Measurements from ENCODE around the gene RALY. TPM values are rescaled to one million over a fixed set of nuclear protein-coding genes. Genes with fewer than 3 reads are reported as not detected.

RALY gene
- total RNA-seq, 1 experiment from 2014 or later: 119 TPM

GRCh38 chr20:34012330-34012729, 18.6 kb downstream of the RALY start:
- H3K4me2 ChIP-seq (ENCODE audit: low read length): no peak overlapping the region
- H2AFZ ChIP-seq (ENCODE audit: low read depth, low read length, poor library complexity, severe bottlenecking): no peak overlapping the region
- H3K4me1 ChIP-seq (ENCODE audit: control insufficient read depth in 1 of 2, insufficient read depth in 2 of 2, low read length in 2 of 2): no peaks in the 10 kb centered on the region
- RAD21 ChIA-PET (ENCODE audit: low non-redundant PET in 1 of 2, low total read pairs in 2 of 2, uncharacterized antibody in 2 of 2, unreplicated experiment in 2 of 2): no interaction called here
- H3K9me2 ChIP-seq (ENCODE audit: insufficient read depth): no peaks in the 10 kb centered on the region
- POLR2A ChIA-PET: interaction anchor here (0.7 kb wide), 1 partner anchor 19 kb away, joined by 3 read pairs; no protein-coding TSS in a partner anchor
- no peaks in the 10 kb centered on the region for H3K36me3 ChIP-seq (ENCODE audit: control insufficient read depth in 1 of 2, insufficient read depth in 2 of 2, low read length in 2 of 2)
- CTCF ChIA-PET: no interaction called here
- peaks cover 15% of the 10 kb centered on the region for H4K20me1 ChIP-seq (ENCODE audit: insufficient read depth)
- no peaks in the 10 kb centered on the region for H3K9me3 ChIP-seq (ENCODE audit: control insufficient read depth in 1 of 2, insufficient read depth in 1 of 2, low read depth in 1 of 2, low read length in 2 of 2)
- peaks cover 97% of the 10 kb centered on the region for H3K79me2 ChIP-seq (ENCODE audit: insufficient read depth, low read length)
- intact Hi-C loops (cut with micrococcal nuclease): no loop called here
- H3K27me3 ChIP-seq (ENCODE audit: insufficient read depth, low read length): no peaks in the 10 kb centered on the region
- ATAC-seq: no peak
- no peak overlapping the region for H3K4me3 ChIP-seq (replicated peaks in 1 of 2; ENCODE audit: low read depth in 1 of 2, low read length in 2 of 2)
- no TSS peak for BruUV-seq (replicated peaks)
- no peak overlapping the region for H3K9ac ChIP-seq (ENCODE audit: low read length)
- TF ChIP-seq RAD21 (IDR thresholded peaks at IDR 0.05; ENCODE audit: low read depth) (no peak), CBX3 (IDR thresholded peaks at IDR 0.05; ENCODE audit: low read depth) (no peak), CEBPB (IDR thresholded peaks at IDR 0.05; ENCODE audit: low read depth) (no peak), JUND (IDR thresholded peaks at IDR 0.05) (no peak), ATF3 (IDR thresholded peaks at IDR 0.05) (no peak), ELF1 (IDR thresholded peaks at IDR 0.05; ENCODE audit: borderline replicate concordance, low read depth) (no peak), CTCF (IDR thresholded peaks at IDR 0.05 in 2 of 3, conservative IDR thresholded peaks at IDR 0.05 in 1 of 3; ENCODE audit: borderline replicate concordance in 1 of 3, insufficient read depth in 1 of 3, low read depth in 2 of 3, low read length in 2 of 3) (no peak), SIN3A (IDR thresholded peaks at IDR 0.05; ENCODE audit: low read depth) (no peak)
- DNase-seq (ENCODE audit: low read depth, low spot score): no peak
- H3K27ac ChIP-seq (ENCODE audit: low read depth, low read length): no peak overlapping the region

GRCh38 chr20:34012735-34013134, 19.0 kb downstream of the RALY start:
- Histone ChIP-seq H3K9me2 (ENCODE audit: insufficient read depth) (no peaks in the 10 kb centered on the region), H3K27me3 (ENCODE audit: insufficient read depth, low read length) (no peaks in the 10 kb centered on the region), H4K20me1 (ENCODE audit: insufficient read depth) (peaks cover 15% of the 10 kb centered on the region), H3K4me3 (replicated peaks in 1 of 2; ENCODE audit: low read depth in 1 of 2, low read length in 2 of 2) (no peak overlapping the region), H2AFZ (ENCODE audit: low read depth, low read length, poor library complexity, severe bottlenecking) (no peak overlapping the region), H3K36me3 (ENCODE audit: control insufficient read depth in 1 of 2, insufficient read depth in 2 of 2, low read length in 2 of 2) (no peaks in the 10 kb centered on the region), H3K9me3 (ENCODE audit: control insufficient read depth in 1 of 2, insufficient read depth in 1 of 2, low read depth in 1 of 2, low read length in 2 of 2) (no peaks in the 10 kb centered on the region), H3K79me2 (ENCODE audit: insufficient read depth, low read length) (peaks cover 99% of the 10 kb centered on the region), H3K27ac (ENCODE audit: low read depth, low read length) (no peak overlapping the region), H3K4me1 (ENCODE audit: control insufficient read depth in 1 of 2, insufficient read depth in 2 of 2, low read length in 2 of 2) (no peaks in the 10 kb centered on the region), H3K9ac (ENCODE audit: low read length) (no peak overlapping the region), H3K4me2 (ENCODE audit: low read length) (no peak overlapping the region)
- TF ChIP-seq ZFX (IDR thresholded peaks at IDR 0.05) (no peak), SP1 (IDR thresholded peaks at IDR 0.05; ENCODE audit: low read depth) (no peak), POLR2A (IDR thresholded peaks at IDR 0.05; ENCODE audit: borderline replicate concordance, extremely low read depth, insufficient read depth, insufficient read length) (no peak), REST (IDR thresholded peaks at IDR 0.05; ENCODE audit: low read depth) (no peak), EZH2 (IDR thresholded peaks at IDR 0.05) (no peak)
- CTCF ChIA-PET: interaction anchor here (1.4 kb wide), 1 partner anchor 10 kb away, joined by 5 read pairs; no protein-coding TSS in a partner anchor
- RAD21 ChIA-PET (ENCODE audit: low non-redundant PET in 1 of 2, low total read pairs in 2 of 2, uncharacterized antibody in 2 of 2, unreplicated experiment in 2 of 2): no interaction called here
- intact Hi-C loops (cut with micrococcal nuclease): no loop called here
- POLR2A ChIA-PET: interaction anchor here (1.4 kb wide), 1 partner anchor 12 kb away, joined by 4 read pairs; no protein-coding TSS in a partner anchor
- ATAC-seq: no peak
- no TSS peak for BruUV-seq (replicated peaks)
- DNase-seq (ENCODE audit: low read depth, low spot score): no peak

All from HCT116 (cell line).